Measurements from ENCODE around the gene RAPSN. TPM values are rescaled to one million over a fixed set of nuclear protein-coding genes. Genes with fewer than 3 reads are reported as not detected.
A peak's percentile ranks its signal among the peaks of the same experiment; 100 is the strongest.

Gene RAPSN
- total and polyA plus RNA-seq, 2 experiments from 2014 or later, result 0.17 to 0.23 TPM

GRCh38 chr11:47393163-47394049 lies 55.5 kb downstream of the RAPSN start:
- Histone ChIP-seq H3K27ac (ENCODE audit: low read depth) (no peak overlapping the region), H3K27me3 (ENCODE audit: insufficient read depth) (no peaks in the 10 kb centered on the region), H2AFZ (peak overlapping the region; percentile 72), H3K4me1 (ENCODE audit: insufficient read depth) (no peaks in the 10 kb centered on the region; the same call in 1 of the 2 replicates), H3K36me3 (ENCODE audit: insufficient read depth) (no peaks in the 10 kb centered on the region), H3K4me2 (no peak overlapping the region), H3F3A (replicated peaks; ENCODE audit: low read depth) (0 out of 2 replicates have a peak, but pooled peaks cover 2% of the 10 kb centered on the region), H3K79me2 (replicated peaks; ENCODE audit: insufficient read depth) (no peaks in the 10 kb centered on the region), H4K20me1 (replicated peaks; ENCODE audit: insufficient read depth) (no peaks in the 10 kb centered on the region), H3K4me3 (no peak overlapping the region), H3K9me2 (ENCODE audit: insufficient read depth) (no peaks in the 10 kb centered on the region)
- no peaks in the 10 kb centered on the region for H3K36me3 Mint-ChIP-seq (ENCODE audit: low read depth)
- no peak overlapping the region for H3K4me3 Mint-ChIP-seq
- peaks cover 8% of the 10 kb centered on the region for H3K4me1 Mint-ChIP-seq
- H3K27me3 Mint-ChIP-seq (ENCODE audit: insufficient read depth, low read depth, poor library complexity), result peaks cover 9% of the 10 kb centered on the region
- DNase-seq (ENCODE audit: low spot score), result no peak
- TF ChIP-seq NANOG (IDR thresholded peaks at IDR 0.05; ENCODE audit: borderline replicate concordance), result no peak
- TF ChIP-seq, protein P1, sequence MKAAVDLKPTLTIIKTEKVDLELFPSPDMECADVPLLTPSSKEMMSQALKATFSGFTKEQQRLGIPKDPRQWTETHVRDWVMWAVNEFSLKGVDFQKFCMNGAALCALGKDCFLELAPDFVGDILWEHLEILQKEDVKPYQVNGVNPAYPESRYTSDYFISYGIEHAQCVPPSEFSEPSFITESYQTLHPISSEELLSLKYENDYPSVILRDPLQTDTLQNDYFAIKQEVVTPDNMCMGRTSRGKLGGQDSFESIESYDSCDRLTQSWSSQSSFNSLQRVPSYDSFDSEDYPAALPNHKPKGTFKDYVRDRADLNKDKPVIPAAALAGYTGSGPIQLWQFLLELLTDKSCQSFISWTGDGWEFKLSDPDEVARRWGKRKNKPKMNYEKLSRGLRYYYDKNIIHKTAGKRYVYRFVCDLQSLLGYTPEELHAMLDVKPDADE (IDR thresholded peaks at IDR 0.05), result no peak
- TF ChIP-seq POLR2AphosphoS5 (IDR thresholded peaks at IDR 0.05; ENCODE audit: low read depth), result no peak
- no peak for TF ChIP-seq REST (IDR thresholded peaks at IDR 0.05; ENCODE audit: unreplicated experiment)
- no peak for TF ChIP-seq CTCF (conservative IDR thresholded peaks at IDR 0.05; ENCODE audit: low read depth in 2 of 2)
- TF ChIP-seq EZH2phosphoT487 (IDR thresholded peaks at IDR 0.05; ENCODE audit: unreplicated experiment), result no peak
- TF ChIP-seq ZNF114 (CRISPR knock-in tag; IDR thresholded peaks at IDR 0.05), result no peak
- TF ChIP-seq JUNB (IDR thresholded peaks at IDR 0.05; ENCODE audit: unreplicated experiment), result no peak
- TF ChIP-seq, protein P2, sequence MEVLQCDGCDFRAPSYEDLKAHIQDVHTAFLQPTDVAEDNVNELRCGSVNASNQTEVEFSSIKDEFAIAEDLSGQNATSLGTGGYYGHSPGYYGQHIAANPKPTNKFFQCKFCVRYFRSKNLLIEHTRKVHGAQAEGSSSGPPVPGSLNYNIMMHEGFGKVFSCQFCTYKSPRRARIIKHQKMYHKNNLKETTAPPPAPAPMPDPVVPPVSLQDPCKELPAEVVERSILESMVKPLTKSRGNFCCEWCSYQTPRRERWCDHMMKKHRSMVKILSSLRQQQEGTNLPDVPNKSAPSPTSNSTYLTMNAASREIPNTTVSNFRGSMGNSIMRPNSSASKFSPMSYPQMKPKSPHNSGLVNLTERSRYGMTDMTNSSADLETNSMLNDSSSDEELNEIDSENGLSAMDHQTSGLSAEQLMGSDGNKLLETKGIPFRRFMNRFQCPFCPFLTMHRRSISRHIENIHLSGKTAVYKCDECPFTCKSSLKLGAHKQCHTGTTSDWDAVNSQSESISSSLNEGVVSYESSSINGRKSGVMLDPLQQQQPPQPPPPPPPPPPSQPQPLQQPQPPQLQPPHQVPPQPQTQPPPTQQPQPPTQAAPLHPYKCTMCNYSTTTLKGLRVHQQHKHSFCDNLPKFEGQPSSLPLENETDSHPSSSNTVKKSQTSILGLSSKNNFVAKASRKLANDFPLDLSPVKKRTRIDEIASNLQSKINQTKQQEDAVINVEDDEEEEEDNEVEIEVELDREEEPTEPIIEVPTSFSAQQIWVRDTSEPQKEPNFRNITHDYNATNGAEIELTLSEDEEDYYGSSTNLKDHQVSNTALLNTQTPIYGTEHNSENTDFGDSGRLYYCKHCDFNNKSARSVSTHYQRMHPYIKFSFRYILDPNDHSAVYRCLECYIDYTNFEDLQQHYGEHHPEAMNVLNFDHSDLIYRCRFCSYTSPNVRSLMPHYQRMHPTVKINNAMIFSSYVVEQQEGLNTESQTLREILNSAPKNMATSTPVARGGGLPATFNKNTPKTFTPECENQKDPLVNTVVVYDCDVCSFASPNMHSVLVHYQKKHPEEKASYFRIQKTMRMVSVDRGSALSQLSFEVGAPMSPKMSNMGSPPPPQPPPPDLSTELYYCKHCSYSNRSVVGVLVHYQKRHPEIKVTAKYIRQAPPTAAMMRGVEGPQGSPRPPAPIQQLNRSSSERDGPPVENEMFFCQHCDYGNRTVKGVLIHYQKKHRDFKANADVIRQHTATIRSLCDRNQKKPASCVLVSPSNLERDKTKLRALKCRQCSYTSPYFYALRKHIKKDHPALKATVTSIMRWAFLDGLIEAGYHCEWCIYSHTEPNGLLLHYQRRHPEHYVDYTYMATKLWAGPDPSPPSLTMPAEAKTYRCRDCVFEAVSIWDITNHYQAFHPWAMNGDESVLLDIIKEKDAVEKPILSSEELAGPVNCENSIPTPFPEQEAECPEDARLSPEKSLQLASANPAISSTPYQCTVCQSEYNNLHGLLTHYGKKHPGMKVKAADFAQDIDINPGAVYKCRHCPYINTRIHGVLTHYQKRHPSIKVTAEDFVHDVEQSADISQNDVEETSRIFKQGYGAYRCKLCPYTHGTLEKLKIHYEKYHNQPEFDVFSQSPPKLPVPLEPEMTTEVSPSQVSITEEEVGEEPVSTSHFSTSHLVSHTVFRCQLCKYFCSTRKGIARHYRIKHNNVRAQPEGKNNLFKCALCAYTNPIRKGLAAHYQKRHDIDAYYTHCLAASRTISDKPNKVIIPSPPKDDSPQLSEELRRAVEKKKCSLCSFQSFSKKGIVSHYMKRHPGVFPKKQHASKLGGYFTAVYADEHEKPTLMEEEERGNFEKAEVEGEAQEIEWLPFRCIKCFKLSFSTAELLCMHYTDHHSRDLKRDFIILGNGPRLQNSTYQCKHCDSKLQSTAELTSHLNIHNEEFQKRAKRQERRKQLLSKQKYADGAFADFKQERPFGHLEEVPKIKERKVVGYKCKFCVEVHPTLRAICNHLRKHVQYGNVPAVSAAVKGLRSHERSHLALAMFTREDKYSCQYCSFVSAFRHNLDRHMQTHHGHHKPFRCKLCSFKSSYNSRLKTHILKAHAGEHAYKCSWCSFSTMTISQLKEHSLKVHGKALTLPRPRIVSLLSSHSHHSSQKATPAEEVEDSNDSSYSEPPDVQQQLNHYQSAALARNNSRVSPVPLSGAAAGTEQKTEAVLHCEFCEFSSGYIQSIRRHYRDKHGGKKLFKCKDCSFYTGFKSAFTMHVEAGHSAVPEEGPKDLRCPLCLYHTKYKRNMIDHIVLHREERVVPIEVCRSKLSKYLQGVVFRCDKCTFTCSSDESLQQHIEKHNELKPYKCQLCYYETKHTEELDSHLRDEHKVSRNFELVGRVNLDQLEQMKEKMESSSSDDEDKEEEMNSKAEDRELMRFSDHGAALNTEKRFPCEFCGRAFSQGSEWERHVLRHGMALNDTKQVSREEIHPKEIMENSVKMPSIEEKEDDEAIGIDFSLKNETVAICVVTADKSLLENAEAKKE (CRISPR knock-in tag; IDR thresholded peaks at IDR 0.05), result no peak
- no peak for TF ChIP-seq EZH2 (IDR thresholded peaks at IDR 0.05; ENCODE audit: low read depth, unreplicated experiment)
- TF ChIP-seq STAT1 (IDR thresholded peaks at IDR 0.05; ENCODE audit: unreplicated experiment), result no peak
- no peak for TF ChIP-seq CREB1 (CRISPR knock-in tag; IDR thresholded peaks at IDR 0.05; ENCODE audit: low read depth)
- TF ChIP-seq ZNF331 (CRISPR knock-in tag; IDR thresholded peaks at IDR 0.05; ENCODE audit: low read depth), result no peak
- H3K27ac Mint-ChIP-seq, result no peak overlapping the region
- no peaks in the 10 kb centered on the region for H3K9me3 Mint-ChIP-seq
- no peak for ATAC-seq
